Measurements from ENCODE around the gene UNC13C. TPM values are rescaled to one million over a fixed set of nuclear protein-coding genes. Genes with fewer than 3 reads are reported as not detected.

The UNC13C gene
- total and polyA plus RNA-seq, 10 of the 15 experiments (the other 5 are each of a cell fraction or from before 2014, with no cell fraction given): 9.9 to 81.3 (median 25.0) TPM

GRCh38 chr15:54029081-54029480, 50.8 kb downstream of the UNC13C start (continued):
- no peak for TF ChIP-seq ZBTB40 (IDR thresholded peaks at IDR 0.05; ENCODE audit: borderline replicate concordance)
- TF ChIP-seq TARDBP (IDR thresholded peaks at IDR 0.05; ENCODE audit: borderline replicate concordance): no peak

DNA sequence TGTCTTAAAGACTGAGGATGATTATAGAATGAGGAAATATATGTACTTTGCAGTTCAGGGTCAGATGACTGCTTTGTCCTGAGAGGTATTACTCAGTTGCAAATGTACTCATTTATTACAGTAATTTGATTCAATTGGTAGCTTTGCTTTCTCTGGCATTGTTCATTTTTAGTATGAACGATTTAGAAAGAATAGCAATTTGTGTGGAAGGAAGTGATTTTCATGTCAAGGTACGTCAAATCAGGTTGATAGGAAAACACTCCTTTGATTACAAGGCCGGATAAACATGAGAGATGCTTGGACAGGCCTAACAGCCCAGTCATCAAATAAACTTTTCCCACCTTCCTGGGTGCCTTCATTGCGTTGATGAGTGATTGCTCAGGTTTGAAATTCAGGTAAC, 53.8 kb downstream of the UNC13C start:
- DNase-seq (ENCODE audit: low read depth, low spot score) (no peak), FAIRE-seq (no peak), ATAC-seq (no peak)
- in situ Hi-C loops (cut with MboI): no loop called here
- intact Hi-C loops (cut with micrococcal nuclease; ENCODE audit: unreplicated experiment): no loop called here
- ChIA-PET CTCF (interaction anchor here (1.3 kb wide), 1 partner anchor 39 kb away, joined by 5 read pairs; no protein-coding TSS in a partner anchor), SMC1A (ENCODE audit: uncharacterized antibody, unreplicated experiment) (interaction anchor here (1.0 to 1.2 kb wide), 3 partner anchors 14 to 19 kb away, joined by 3 read pairs; no protein-coding TSS in a partner anchor), RAD21 (ENCODE audit: unreplicated experiment) (no interaction called here), POLR2A (no interaction called here)
- H3K9me3 ChIP-seq (replicated peaks; ENCODE audit: control insufficient read depth, insufficient read depth, low read length): no peaks in the 10 kb centered on the region
- no peaks in the 10 kb centered on the region for H3K27me3 ChIP-seq (replicated peaks in 1 of 2; ENCODE audit: control insufficient read depth in 2 of 2, insufficient read depth in 2 of 2, low read length in 1 of 2)
- no peaks in the 10 kb centered on the region for H4K20me1 ChIP-seq (ENCODE audit: control insufficient read depth, insufficient read depth)
- H3K4me1 ChIP-seq (ENCODE audit: control insufficient read depth, insufficient read depth, low read length): no peaks in the 10 kb centered on the region
- no peak for TF ChIP-seq SIX5 (IDR thresholded peaks at IDR 0.05; ENCODE audit: low read depth, low read length, severe bottlenecking)
- no peak for TF ChIP-seq YBX1 (IDR thresholded peaks at IDR 0.05)
- TF ChIP-seq RAD21 (IDR thresholded peaks at IDR 0.05; ENCODE audit: insufficient read depth, low read depth, low read length): no peak
- TF ChIP-seq ZBTB11 (CRISPR knock-in tag; IDR thresholded peaks at IDR 0.05): no peak
- no peak for TF ChIP-seq ASH2L (IDR thresholded peaks at IDR 0.05; ENCODE audit: borderline replicate concordance, low read depth)
- TF ChIP-seq TCF12 (IDR thresholded peaks at IDR 0.05; ENCODE audit: low read depth, low read length): no peak
- TF ChIP-seq, protein P1, sequence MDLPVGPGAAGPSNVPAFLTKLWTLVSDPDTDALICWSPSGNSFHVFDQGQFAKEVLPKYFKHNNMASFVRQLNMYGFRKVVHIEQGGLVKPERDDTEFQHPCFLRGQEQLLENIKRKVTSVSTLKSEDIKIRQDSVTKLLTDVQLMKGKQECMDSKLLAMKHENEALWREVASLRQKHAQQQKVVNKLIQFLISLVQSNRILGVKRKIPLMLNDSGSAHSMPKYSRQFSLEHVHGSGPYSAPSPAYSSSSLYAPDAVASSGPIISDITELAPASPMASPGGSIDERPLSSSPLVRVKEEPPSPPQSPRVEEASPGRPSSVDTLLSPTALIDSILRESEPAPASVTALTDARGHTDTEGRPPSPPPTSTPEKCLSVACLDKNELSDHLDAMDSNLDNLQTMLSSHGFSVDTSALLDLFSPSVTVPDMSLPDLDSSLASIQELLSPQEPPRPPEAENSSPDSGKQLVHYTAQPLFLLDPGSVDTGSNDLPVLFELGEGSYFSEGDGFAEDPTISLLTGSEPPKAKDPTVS (IDR thresholded peaks at IDR 0.05; ENCODE audit: low read depth, low read length): no peak
- 8% methylated on average over 4 of the region's 4 CpGs for WGBS (ENCODE audit: insufficient coverage, insufficient replicate concordance, low lambda C conversion rate, missing lambda C conversion rate)
- H3K36me3 ChIP-seq (ENCODE audit: control insufficient read depth in 2 of 2, insufficient read depth in 2 of 2, low read length in 1 of 2): no peaks in the 10 kb centered on the region
- no peak overlapping the region for H3K9ac ChIP-seq (ENCODE audit: control insufficient read depth, insufficient read depth, low read length)
- no peak overlapping the region for H2AFZ ChIP-seq (ENCODE audit: control insufficient read depth, low read depth, low read length)
- no TSS peak for BruUV-seq (replicated peaks)
- H3K4me3 ChIP-seq: no peak overlapping the region
- no peak overlapping the region for H3K27ac ChIP-seq (ENCODE audit: control insufficient read depth, insufficient read depth)
- H3K79me2 ChIP-seq (ENCODE audit: control insufficient read depth, insufficient read depth, low read length): no peaks in the 10 kb centered on the region
- no peak overlapping the region for H3K4me2 ChIP-seq (ENCODE audit: control insufficient read depth, insufficient read depth)

Data from GM12878 (cell line).